Peyer's patch (tissue), 4 donors: ENCODE measurements around the gene ZNF491.

ENCODE experiments used
- CTCF ChIP-seq, 6 experiments: fragments of 450-650 bp in 4 of 6; fragments of 200-600 bp in 2 of 6; sonication (generic) in 1 of 6; IDR thresholded peaks; one replicate each; pipeline ENCODE4 v1.5.1; 2017 to 2019; ENCODE audit warnings: antibody characterized with exemption in 6 of 6, mild to moderate bottlenecking in 3 of 6, moderate library complexity in 1 of 6
- POLR2A ChIP-seq, 2 donors: fragments of 450-650 bp; IDR thresholded peaks; one replicate each; pipeline ENCODE4 v1.5.1; 2017; ENCODE audit warnings: antibody characterized with exemption in 2 of 2, mild to moderate bottlenecking in 2 of 2, moderate library complexity in 2 of 2

GRCh38 chr19:11763117-11763516, 35.2 kb upstream of the ZNF491 start:
- TF ChIP-seq POLR2A (IDR thresholded peaks at IDR 0.05) = no peak
- TF ChIP-seq CTCF (IDR thresholded peaks at IDR 0.05) = no peak
